ACC112 (cell line): ENCODE data around the gene ZNRF1.
"Not testable (repeated sequence)": the region's sequence is repeated elsewhere in the genome, so short reads cannot be mapped to it uniquely, and the experiment has no call there.

ENCODE experiments used
- H2AFZ ChIP-seq: fragments of 200-600 bp; sonication (generic); one replicate; pipeline ENCODE4 v1.6.0; 2017; ENCODE audit warnings: antibody characterized with exemption, low read length; ENCODE audit not compliant: unreplicated experiment
- H3K27ac ChIP-seq: fragments of 200-600 bp; sonication (generic); 2 replicates; pipeline ENCODE4 v1.5.1; 2014; ENCODE audit warnings: low read depth, mild to moderate bottlenecking, antibody characterized with exemption, low read length, moderate library complexity
- H3K27me3 ChIP-seq: fragments of 200-600 bp; sonication (generic); 2 replicates; pipeline ENCODE4 v1.6.1; 2014; ENCODE audit warnings: mild to moderate bottlenecking, antibody characterized with exemption, low read length, moderate library complexity, mixed read lengths; ENCODE audit not compliant: insufficient read depth
- H3K36me3 ChIP-seq: fragments of 200-600 bp; sonication (generic); 2 replicates; pipeline ENCODE4 v1.6.1; 2016; ENCODE audit warnings: mild to moderate bottlenecking, antibody characterized with exemption, low read length, moderate library complexity, mixed read lengths; ENCODE audit not compliant: insufficient read depth
- H3K4me1 ChIP-seq: fragments of 200-600 bp; sonication (generic); one replicate; pipeline ENCODE4 v1.6.1; 2016; ENCODE audit warnings: low read length, mixed read lengths; ENCODE audit not compliant: insufficient read depth, unreplicated experiment, control insufficient read depth
- H3K4me3 ChIP-seq: fragments of 200-600 bp; sonication (generic); 2 replicates; pipeline ENCODE4 v1.5.1; 2014; ENCODE audit warnings: mild to moderate bottlenecking, low read depth, low read length
- H3K79me2 ChIP-seq: fragments of 200-600 bp; sonication (generic); one replicate; pipeline ENCODE4 v1.6.0; 2016; ENCODE audit warnings: low read length; ENCODE audit not compliant: control insufficient read depth, unreplicated experiment, insufficient read depth

Gene ZNRF1

DNA sequence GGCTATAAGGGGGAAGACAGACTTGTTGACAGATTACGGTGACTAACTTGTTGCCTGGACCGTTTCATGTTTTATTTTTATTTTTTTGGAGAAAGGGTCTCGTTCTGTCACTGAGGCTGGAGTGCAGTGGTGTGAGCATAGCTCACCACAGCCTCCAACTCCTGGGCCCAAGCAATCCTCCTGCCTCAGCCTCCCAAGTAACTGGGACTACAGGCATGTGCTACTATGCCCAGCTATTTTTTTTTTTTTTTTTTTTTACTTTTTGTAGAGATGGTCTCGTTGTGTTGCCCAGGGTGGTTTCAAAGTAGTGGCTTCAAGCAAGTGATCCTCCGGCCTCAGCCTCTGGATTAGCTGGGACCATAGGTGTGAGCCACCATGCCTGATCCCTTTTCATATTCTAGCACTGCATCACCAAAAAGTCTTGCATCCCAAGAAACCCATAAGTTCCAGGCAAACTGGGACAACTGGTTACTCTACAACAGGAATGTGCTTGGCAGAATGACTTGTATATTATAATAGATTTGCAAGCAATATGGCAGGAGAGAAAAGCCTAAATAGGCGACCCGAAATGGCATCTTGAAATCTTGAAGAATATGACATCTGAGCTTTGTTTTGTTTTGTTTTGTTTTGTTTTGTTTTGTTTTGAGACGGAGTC is 11.7 kb upstream of the ZNRF1 start:
- Histone ChIP-seq H3K27ac (no peak overlapping the region), H3K4me3 (no peak overlapping the region), H3K4me1 (no peaks in the 10 kb centered on the region), H3K36me3 (no peaks in the 10 kb centered on the region), H3K27me3 (no peaks in the 10 kb centered on the region), H3K79me2 (peaks cover 16% of the 10 kb centered on the region), H2AFZ (no peak overlapping the region)

DNA sequence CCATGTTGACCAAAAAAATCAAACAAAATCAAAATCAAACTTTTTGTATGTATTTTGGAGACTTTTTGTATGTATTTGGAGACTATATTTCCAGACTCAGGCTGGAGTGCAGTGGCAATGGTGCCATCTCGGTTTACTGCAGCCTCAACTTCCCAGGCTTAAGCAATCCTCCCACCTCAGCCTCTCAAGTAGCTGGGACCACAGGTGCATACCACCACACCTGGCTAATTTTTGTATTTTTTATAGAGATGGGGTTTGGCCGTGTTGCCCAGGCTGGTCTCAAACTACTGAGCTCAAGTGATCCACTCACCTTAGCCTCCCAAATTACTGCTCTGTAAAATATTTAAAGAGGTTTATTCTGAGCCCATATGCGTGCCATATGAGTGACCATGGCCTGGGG is 9.0 kb upstream of the ZNRF1 start:
- not testable (repeated sequence) for H3K4me3 ChIP-seq, H3K27ac ChIP-seq, H3K79me2 ChIP-seq, H2AFZ ChIP-seq, H3K27me3 ChIP-seq, H3K36me3 ChIP-seq, H3K4me1 ChIP-seq

DNA sequence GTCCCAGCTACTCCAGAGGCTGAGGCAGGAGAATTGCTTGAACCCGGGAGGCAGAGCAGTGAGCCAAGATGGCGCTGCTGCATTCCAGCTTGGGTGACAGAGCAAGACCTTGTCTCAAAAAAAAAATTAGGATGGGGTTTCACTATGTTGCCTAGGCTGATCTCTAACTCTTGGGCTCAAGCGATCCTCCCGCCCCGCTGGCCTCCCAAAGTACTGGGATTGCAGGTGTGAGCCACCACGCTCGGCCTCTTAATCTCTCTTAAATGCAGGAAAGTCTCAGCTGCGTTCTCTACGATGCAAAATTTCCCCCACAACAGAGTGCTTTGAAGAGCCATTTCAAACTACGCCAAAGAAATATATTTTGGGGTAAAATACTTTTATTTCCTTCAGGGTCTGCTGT is 8.0 kb upstream of the ZNRF1 start:
- Histone ChIP-seq H3K79me2 (no peaks in the 10 kb centered on the region), H3K4me3 (no peak overlapping the region), H2AFZ (no peak overlapping the region), H3K27ac (no peak overlapping the region), H3K27me3 (no peaks in the 10 kb centered on the region), H3K36me3 (no peaks in the 10 kb centered on the region), H3K4me1 (no peaks in the 10 kb centered on the region)

DNA sequence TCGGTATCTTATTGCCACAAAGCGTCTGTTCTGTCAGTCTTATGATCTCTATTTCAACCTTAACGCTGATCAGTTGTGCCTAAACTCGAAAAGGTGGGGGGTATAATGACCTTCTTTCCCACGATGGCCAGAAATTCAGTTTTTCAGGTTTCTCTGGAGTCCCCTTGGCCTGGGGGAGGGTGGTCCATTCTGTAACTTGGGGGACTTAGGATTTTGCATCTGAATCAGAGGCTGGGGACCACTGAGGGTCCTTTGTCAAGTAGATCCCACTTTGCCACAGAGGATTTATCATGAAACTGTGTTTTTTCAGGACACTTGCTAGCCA is 7.6 kb upstream of the ZNRF1 start:
- H3K4me3 ChIP-seq, result no peak overlapping the region
- no peaks in the 10 kb centered on the region for H3K27me3 ChIP-seq
- H3K4me1 ChIP-seq, result no peaks in the 10 kb centered on the region
- H3K36me3 ChIP-seq, result no peaks in the 10 kb centered on the region
- H3K27ac ChIP-seq, result no peak overlapping the region
- no peak overlapping the region for H2AFZ ChIP-seq
- no peaks in the 10 kb centered on the region for H3K79me2 ChIP-seq

DNA sequence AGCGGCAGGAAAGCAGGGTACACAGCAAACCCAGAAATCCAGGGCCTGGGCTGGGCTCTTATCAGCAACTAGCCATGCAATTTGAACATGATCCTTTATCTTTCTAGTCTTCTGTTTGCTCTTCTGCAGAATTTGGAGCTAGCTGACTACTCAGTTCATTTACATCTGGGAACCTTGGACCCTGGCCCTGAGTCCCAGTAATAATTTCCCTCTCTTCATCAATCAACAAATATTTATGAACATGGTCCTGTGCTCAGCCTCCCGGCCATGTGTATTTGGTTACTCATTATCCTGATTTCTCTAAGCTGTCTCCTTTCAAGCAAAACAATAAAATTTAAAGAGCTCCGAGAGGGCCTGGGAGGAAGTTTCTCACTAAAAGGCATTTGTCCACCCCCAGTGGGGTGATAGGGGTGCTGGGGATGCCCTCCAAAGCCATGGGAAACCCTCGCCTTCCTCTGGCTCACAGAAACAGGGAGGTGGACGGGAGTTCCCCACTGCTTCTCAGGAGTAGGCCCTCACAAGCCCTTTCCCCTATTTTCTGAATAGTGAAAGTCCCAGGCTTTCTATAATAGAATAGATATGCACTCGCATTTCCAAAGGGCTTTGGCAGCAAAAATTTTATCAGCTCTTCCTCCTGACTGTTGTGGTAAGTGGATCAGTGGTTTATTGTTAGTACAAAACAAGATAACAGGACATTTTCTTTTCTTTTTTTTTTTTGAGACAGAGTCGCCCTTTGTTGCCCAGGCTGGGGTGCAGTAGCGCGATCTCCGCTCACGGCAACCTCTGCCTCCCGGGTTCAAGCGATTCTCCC is 7.0 kb upstream of the ZNRF1 start:
- no peaks in the 10 kb centered on the region for H3K4me1 ChIP-seq
- no peaks in the 10 kb centered on the region for H3K36me3 ChIP-seq
- H3K27ac ChIP-seq, result no peak overlapping the region
- no peaks in the 10 kb centered on the region for H3K79me2 ChIP-seq
- no peaks in the 10 kb centered on the region for H3K27me3 ChIP-seq
- H3K4me3 ChIP-seq, result no peak overlapping the region
- H2AFZ ChIP-seq, result no peak overlapping the region

DNA sequence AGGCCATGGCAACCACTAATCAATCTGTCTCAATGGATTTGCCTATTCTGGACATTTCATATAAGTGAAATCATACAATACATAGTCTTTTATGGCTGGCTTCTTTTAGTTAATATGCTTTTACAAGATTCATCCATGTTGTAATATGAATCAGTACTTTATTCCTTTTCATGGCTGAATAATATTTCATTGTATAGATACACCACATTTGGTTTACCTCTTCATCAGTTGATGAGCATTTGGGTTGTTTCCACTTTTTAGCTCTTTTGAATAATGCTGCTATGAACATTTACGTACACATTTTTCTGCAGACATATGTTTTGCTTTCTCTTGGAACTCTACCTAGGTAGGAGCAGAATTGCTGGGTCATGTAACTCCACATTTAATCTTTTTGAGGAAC is 2.8 kb upstream of the ZNRF1 start:
- Histone ChIP-seq H3K4me1 (peaks cover 2% of the 10 kb centered on the region), H3K27ac (no peak overlapping the region), H3K36me3 (no peaks in the 10 kb centered on the region), H3K79me2 (peaks cover 17% of the 10 kb centered on the region), H2AFZ (no peak overlapping the region), H3K4me3 (no peak overlapping the region), H3K27me3 (no peaks in the 10 kb centered on the region)

DNA sequence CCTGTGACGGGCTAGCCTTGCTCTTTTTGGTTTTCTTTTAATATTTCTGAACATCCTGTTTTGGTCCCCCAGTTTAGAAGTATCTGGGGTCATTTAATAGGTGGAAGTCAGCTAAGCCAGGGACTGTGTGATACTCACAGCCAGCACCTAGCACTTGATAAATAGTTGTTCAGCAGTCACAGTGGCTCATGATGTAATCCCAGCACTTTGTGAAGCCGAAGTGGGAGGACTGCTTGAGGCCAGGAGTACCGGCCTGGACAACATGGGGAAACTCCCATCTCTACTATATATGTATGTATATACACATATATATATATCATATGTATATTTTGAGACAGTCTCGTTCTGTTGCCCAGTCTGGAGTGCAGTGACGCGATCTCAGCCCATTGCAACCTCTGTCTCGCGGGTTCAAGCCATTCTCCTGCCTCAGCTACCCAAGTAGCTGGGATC is 1.8 kb upstream of the ZNRF1 start:
- no peak overlapping the region for H3K4me3 ChIP-seq
- H3K27ac ChIP-seq, result no peak overlapping the region
- no peaks in the 10 kb centered on the region for H3K36me3 ChIP-seq
- no peaks in the 10 kb centered on the region for H3K27me3 ChIP-seq
- H3K79me2 ChIP-seq, result peaks cover 27% of the 10 kb centered on the region
- peaks cover 12% of the 10 kb centered on the region for H3K4me1 ChIP-seq
- no peak overlapping the region for H2AFZ ChIP-seq

DNA sequence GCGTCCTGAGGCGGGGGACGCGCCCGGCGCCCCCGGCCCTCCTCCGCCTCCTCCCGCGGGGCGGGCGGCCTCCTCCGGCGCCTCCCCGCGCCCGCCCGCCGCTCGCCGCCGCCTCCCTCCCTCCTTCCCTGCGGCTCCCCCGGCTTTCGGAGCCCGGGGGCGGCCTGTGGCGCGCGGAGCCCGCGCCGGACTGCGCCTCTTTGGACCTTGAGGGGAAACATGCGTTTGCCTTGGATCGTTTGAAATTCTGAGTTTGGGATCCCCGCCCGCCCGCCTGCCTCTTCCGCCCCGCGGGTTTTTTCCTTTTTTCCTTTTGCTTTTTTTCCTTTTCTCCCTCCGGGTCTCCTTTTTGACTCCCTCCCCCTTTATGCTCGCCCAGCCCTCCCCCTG is 390 bp downstream of the ZNRF1 start:
- H3K27me3 ChIP-seq, result no peaks in the 10 kb centered on the region
- H3K27ac ChIP-seq, result no peak overlapping the region
- peaks cover 46% of the 10 kb centered on the region for H3K79me2 ChIP-seq
- peak overlapping the region; percentile 80 for H3K4me3 ChIP-seq
- peak overlapping the region; percentile 53 for H2AFZ ChIP-seq
- no peaks in the 10 kb centered on the region for H3K36me3 ChIP-seq
- H3K4me1 ChIP-seq, result peaks cover 19% of the 10 kb centered on the region

DNA sequence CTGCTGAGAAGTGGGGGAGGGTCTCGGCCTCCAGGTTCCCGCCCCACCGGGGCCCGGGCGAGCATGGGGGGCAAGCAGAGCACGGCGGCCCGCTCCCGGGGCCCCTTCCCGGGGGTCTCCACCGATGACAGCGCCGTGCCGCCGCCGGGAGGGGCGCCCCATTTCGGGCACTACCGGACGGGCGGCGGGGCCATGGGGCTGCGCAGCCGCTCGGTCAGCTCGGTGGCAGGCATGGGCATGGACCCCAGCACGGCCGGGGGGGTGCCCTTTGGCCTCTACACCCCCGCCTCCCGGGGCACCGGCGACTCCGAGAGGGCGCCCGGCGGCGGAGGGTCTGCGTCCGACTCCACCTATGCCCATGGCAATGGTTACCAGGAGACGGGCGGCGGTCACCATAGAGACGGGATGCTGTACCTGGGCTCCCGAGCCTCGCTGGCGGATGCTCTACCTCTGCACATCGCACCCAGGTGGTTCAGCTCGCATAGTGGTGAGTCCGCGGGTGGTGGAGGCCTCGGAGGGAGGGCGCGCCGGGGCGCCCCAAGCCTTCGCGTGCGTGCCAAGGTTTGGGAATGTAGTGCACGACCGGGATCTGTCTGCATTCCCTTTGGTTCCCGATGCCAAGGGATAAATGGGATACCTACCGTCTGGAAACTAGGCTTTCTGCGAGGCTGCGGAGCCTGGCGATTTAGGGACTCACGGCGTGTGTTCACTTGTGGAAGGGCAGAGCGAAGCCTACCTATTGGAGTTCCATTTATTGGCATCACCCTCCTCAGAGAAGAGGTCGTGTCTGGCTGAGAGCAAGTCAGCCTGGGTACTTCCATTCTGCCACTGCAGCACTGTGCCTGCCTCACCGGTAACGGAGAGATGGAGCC is 1.0 kb downstream of the ZNRF1 start:
- Histone ChIP-seq H3K4me3 (peak overlapping the region; percentile 80), H3K79me2 (peaks cover 51% of the 10 kb centered on the region), H3K36me3 (no peaks in the 10 kb centered on the region), H3K27me3 (no peaks in the 10 kb centered on the region), H2AFZ (peak overlapping the region; percentile 53), H3K4me1 (peaks cover 19% of the 10 kb centered on the region), H3K27ac (no peak overlapping the region)

DNA sequence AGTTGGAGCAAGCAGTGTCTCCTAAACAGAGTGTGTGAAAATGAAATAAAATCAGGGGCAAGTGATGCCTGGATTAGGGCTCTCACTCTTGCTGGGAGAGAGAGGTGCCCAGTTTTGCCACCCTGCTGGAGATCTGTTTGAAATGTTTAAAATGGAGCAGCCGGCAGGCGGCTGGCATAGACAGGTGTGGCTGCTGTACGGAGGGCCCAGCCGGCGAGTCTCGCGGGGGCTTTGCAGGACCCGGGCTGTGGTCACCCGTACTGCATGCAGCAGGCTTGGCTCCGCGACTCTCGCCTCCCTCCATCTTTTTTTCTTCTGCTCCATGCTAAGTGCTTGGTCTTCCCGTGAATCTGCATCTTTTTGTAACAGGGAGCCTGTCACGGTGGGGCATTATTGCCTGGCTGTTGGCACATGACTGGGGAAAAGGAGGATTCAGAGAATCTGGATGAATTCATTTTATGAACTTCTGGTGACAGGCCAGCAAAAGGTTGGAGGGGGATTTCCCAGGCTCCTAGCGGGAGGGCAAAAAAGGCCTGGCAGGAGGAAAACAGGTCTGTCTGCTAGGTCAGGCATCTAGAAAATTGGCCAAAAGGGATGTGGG is 1.8 kb downstream of the ZNRF1 start:
- no peaks in the 10 kb centered on the region for H3K36me3 ChIP-seq
- no peak overlapping the region for H3K27ac ChIP-seq
- H3K4me1 ChIP-seq, result peaks cover 19% of the 10 kb centered on the region
- no peaks in the 10 kb centered on the region for H3K27me3 ChIP-seq
- peaks cover 56% of the 10 kb centered on the region for H3K79me2 ChIP-seq
- peak overlapping the region; percentile 31 for H2AFZ ChIP-seq
- peak overlapping the region; percentile 80 for H3K4me3 ChIP-seq
